ENCODE results near the gene PRSS33. TPM values are rescaled to one million over a fixed set of nuclear protein-coding genes. Genes with fewer than 3 reads are reported as not detected.

The PRSS33 gene
- total RNA-seq, 4 donors from 2014 or later, result not detected

DNA sequence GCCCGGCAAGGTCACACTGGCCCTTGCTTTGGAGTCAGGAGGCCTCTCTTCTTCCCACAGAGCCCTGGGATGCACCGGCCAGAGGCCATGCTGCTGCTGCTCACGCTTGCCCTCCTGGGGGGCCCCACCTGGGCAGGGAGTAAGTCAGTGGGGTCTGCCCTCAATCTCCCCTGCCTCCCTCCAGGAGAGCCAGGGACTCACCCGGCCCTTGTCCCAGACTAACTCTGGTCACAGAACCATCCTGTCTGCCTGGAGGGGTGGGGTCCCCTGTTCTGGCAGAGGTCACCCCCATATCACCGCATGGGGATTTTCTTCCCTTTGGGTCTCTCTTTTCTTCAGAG lies 43.0 kb upstream of the PRSS33 start:
- TF ChIP-seq, protein P1, sequence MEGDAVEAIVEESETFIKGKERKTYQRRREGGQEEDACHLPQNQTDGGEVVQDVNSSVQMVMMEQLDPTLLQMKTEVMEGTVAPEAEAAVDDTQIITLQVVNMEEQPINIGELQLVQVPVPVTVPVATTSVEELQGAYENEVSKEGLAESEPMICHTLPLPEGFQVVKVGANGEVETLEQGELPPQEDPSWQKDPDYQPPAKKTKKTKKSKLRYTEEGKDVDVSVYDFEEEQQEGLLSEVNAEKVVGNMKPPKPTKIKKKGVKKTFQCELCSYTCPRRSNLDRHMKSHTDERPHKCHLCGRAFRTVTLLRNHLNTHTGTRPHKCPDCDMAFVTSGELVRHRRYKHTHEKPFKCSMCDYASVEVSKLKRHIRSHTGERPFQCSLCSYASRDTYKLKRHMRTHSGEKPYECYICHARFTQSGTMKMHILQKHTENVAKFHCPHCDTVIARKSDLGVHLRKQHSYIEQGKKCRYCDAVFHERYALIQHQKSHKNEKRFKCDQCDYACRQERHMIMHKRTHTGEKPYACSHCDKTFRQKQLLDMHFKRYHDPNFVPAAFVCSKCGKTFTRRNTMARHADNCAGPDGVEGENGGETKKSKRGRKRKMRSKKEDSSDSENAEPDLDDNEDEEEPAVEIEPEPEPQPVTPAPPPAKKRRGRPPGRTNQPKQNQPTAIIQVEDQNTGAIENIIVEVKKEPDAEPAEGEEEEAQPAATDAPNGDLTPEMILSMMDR (IDR thresholded peaks at IDR 0.05; ENCODE audit: low read depth), result no peak

DNA sequence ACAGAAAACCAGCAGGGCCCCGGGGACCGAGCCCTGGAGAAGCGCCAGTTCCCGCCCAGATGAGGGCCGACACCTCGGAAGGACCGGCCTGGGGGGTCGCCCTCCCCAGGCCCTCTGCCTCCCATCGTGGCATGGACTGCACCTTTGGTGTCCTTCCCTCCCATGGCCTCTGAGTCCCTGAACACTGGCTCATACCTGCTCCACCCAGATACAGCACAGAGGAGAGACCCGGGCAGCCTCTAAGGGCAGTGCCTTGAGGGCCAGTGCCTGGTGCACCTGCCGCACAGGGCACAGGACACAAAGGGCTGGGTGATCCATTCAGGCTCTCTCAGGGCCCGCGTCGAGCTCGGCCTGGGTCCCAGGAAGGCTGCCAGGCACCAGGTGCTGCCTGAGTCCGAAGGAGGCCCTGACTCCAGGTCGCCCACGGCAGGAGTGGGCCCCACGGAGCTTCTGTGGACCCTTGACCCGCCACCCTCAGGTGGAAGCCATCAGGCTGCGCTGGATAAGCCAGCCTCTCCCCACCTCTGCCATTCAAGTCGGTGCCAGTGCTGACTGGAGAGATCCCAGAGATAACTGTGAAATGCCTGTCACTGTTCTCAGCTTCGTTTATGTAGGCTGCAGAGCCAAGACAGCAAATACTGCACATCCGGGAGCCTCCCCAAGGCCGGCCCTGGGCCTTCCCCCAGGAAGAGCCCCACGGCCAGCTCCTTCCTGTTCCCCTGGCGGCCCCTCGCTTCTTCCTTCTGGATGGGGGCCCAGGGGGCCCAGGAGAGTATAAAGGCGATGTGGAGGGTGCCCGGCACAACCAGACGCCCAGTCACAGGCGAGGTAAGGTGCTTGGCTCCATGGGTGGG lies 42.4 kb upstream of the PRSS33 start, which contains the start of gene ZG16B:
Gene ZG16B (plus strand): TSS at position 803 of the 854 bp plus-strand sequence. CDS start 139 bp downstream, outside the sequence.
- TF ChIP-seq, protein P1 (IDR thresholded peaks at IDR 0.05; ENCODE audit: low read depth), result no peak

DNA sequence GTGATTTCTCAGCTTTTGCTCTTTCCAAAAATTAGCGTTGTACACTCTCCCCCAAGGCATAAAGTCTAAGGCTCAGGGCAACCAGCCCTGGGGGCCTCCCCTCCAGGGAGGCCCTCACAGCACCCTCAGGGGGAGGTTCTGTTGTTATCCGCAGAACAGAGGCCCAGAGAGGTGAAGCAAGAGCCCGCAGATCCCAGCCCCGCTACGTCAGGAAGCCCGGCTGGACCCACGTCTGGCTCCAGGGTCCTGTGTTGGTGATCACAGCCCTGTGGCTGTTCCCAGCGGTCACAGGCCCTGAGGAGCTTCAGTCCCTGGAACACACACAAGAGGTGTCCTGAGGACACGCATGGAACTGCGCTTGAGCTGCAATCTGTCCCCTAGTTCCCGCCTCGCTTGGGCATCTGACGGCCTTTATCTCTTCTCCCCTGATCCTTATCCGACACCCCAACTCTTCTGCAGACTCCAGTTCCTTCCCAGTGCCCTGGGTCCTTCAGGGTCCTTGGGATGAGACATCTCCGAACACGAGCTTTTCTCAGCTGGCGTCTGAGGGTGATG lies 41.6 kb upstream of the PRSS33 start:
- TF ChIP-seq, protein P1 (IDR thresholded peaks at IDR 0.05; ENCODE audit: low read depth), result no peak

DNA sequence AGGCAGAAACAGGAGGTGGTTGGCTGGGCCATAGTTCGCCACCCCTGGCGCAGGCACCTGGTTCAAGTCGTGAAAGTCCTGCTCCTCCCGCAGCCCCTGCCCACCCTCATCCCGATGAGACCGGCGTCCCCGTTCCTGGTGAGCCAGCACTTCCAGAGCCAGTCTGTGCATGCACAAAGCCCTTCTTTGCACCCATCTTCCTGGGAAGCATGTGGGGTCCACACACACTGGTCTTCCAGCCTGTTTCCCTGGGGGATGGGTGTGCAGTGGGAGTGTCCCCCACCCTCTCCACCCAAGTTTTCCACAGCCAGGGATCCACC lies 41.1 kb upstream of the PRSS33 start:
- TF ChIP-seq, protein P1 (IDR thresholded peaks at IDR 0.05; ENCODE audit: low read depth), result no peak

DNA sequence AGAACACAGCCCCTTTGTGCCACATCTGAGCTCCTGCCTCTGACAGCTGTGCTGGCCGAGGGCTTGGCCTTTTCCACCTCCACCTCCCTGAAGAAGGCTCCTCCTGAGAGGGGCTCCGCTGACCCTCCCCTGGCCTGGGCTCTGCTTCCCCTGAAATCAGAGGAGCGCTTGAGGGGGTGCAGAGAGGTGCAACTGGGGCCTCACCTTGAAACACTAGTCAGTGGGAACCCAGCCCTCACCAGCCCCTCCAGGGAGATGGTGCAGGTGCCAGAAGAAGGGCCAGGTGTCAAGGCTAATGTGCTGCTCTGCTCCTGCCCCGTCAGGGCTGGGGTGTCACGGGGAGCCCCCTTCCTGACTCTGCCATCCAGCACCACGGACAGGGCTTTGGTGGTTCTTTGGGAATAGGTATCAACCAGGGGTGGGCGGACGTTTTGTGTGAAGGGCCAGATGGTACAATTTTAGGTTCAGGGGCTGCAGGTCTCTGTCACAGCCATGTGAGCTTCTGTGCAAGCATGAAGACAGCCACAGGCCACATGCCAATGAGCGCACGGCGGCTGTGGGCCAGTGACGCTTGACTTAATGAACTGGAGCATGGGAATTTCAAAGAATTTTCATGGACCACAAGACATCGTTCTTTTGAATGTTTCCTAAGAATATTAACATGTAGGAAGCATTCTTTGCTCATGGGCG lies 40.6 kb upstream of the PRSS33 start:
- TF ChIP-seq, protein P1 (IDR thresholded peaks at IDR 0.05; ENCODE audit: low read depth), result no peak

DNA sequence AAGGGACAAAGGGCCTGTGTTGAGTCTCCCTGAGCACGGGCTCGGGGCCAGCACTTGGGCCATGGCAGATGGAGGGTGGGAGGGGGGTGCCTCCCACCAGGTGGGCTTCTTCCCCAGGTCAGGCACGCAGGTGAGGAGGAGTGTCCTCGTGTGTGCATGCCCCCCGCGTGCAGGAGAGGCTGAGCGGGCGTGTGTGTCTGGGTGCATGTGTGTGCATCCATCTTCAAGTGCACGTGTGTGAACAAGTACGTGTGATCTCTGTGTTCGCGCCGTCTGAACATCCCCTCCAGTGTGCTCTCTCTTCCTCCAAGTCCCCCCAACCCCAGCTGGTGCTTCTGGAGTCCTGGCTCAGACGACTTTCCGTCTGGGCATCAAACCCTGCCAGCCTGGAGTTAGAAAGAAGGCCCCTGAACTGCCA lies 40.0 kb upstream of the PRSS33 start:
- TF ChIP-seq, protein P1 (IDR thresholded peaks at IDR 0.05; ENCODE audit: low read depth), result no peak

Measured in subcutaneous adipose tissue (tissue), 4 donors.